Spleen (tissue), 11 donors: Measurements from ENCODE around the gene KRTAP2-4. TPM values are rescaled to one million over a fixed set of nuclear protein-coding genes. Genes with fewer than 3 reads are reported as not detected.
A peak's percentile ranks its signal among the peaks of the same experiment; 100 is the strongest.
"Not testable (repeated sequence)": the region's sequence is repeated elsewhere in the genome, so short reads cannot be mapped to it uniquely, and the experiment has no call there.

Source experiments
- DNase-seq: peaks from one replicate; pipeline ENCODE4 v3.0.0-alpha.2; 2020
- H3K27ac ChIP-seq, 8 donors: fragments of 200-600 bp; sonication (generic) in 7 of 8; 1 replicate in 4 of 8; 2 replicates in 4 of 8; pipeline versions ENCODE4 v1.5.0 to v1.8.0; 2016 to 2021; ENCODE audit warnings: inconsistent platforms in 4 of 8, mild to moderate bottlenecking in 4 of 8, moderate library complexity in 1 of 8
- H3K27me3 ChIP-seq, 7 donors: fragments of 200-600 bp; sonication (generic) in 6 of 7; replicated peaks in 1 of 7; 1 replicate in 4 of 7; 2 replicates in 3 of 7; pipeline versions ENCODE4 v1.5.0 to v1.8.0; 2016 to 2021; ENCODE audit warnings: inconsistent platforms in 3 of 7, mild to moderate bottlenecking in 1 of 7
- H3K36me3 ChIP-seq, 6 donors: fragments of 200-600 bp; sonication (generic) in 5 of 6; 1 replicate in 4 of 6; 2 replicates in 2 of 6; pipeline versions ENCODE4 v1.5.0 to v1.8.0; 2016 to 2021; ENCODE audit warnings: inconsistent platforms in 2 of 6
- H3K4me1 ChIP-seq, 6 donors: fragments of 200-600 bp; sonication (generic) in 5 of 6; 1 replicate in 3 of 6; 2 replicates in 3 of 6; pipeline versions ENCODE4 v1.5.0 to v1.8.0; 2016 to 2021; ENCODE audit warnings: inconsistent platforms in 3 of 6
- H3K4me3 ChIP-seq, 8 donors: fragments of 200-600 bp; sonication (generic) in 7 of 8; 1 replicate in 4 of 8; 2 replicates in 4 of 8; pipeline versions ENCODE4 v1.5.0 to v1.8.0; 2016 to 2021; ENCODE audit warnings: inconsistent platforms in 4 of 8, mild to moderate bottlenecking in 4 of 8, moderate library complexity in 2 of 8
- H3K9me3 ChIP-seq, 8 donors: fragments of 200-600 bp; sonication (generic) in 7 of 8; 1 replicate in 4 of 8; 2 replicates in 4 of 8; pipeline versions ENCODE4 v1.5.0 to v1.8.0; 2016 to 2021; ENCODE audit warnings: inconsistent platforms in 4 of 8
- CTCF ChIP-seq, 11 experiments: fragments of 200-600 bp in 7 of 11; fragments of 450-650 bp in 4 of 11; sonication (generic) in 4 of 11; IDR thresholded peaks in 8 of 11; conservative IDR thresholded peaks in 3 of 11; 1 replicate in 7 of 11; 2 replicates in 4 of 11; pipeline versions ENCODE4 v1.4.0 to v1.8.0; 2016 to 2021; ENCODE audit warnings: antibody characterized with exemption in 11 of 11, inconsistent platforms in 4 of 11, mild to moderate bottlenecking in 1 of 11
- POLR2A ChIP-seq, 3 donors: fragments of 450-650 bp; IDR thresholded peaks; one replicate each; pipeline ENCODE4 v1.5.1; 2017; ENCODE audit warnings: antibody characterized with exemption in 3 of 3, mild to moderate bottlenecking in 1 of 3
- POLR2AphosphoS5 ChIP-seq, 3 donors: sonication (generic); formaldehyde crosslinking; IDR thresholded peaks; one replicate each; pipeline ENCODE4 v1.5.1; 2017; ENCODE audit warnings: antibody characterized with exemption in 3 of 3
- WGBS, 5 donors: extraction: QIAGEN DNeasy Blood & Tissue Kit in 3 of 5; methylation state at CpG; one replicate each; pipeline versions ENCODE4 v1.1.5 to v1.1.7; 2013 to 2018; 5-methylcytosine and 5-hydroxymethylcytosine counted together
- intact Hi-C: fragments of 100-400 bp; cut with DNase I; formaldehyde crosslinking; loops from one replicate; pipeline ENCODE4 v1.15.0; 2023; ENCODE audit warnings: low total_unique reads
- polyA plus RNA-seq, 3 donors: library from polyadenylated mRNA; stranded (reverse); fragments of 200-250 nt; gene quantifications; one replicate each; pipeline ENCODE4 v1.2.1, GENCODE V29; 2013
- total RNA-seq, 7 donors: library from RNA; depleted of rRNA in 3 of 7; stranded (reverse); fragments of >200 nt in 3 of 7; fragmentation: NEBNext Ultra II Directional in 4 of 7; extraction: Animal tissue kit (Norgen Biotek cat#: 25700) in 4 of 7; gene quantifications; one replicate each; pipeline versions ENCODE4 v1.1.0 to v1.2.1, GENCODE V29; 2016 to 2021
- donor health status: healthy with polysubstance abuse.
- donor health status: DM: no; HTN: no; CAD: no; lungs with moderate emphysema.
- donor health status: DM: no; HTN: no; CAD: no.
- donor health status: Bipolar disorder and iron deficiency.
- donor health status: healthy.
- donor health status: DM: no; HTN: no; CAD: no.
- donor health status: DM: yes; HTN: yes; CAD: no.

The KRTAP2-4 gene
- total and polyA plus RNA-seq, 10 donors: not detected

GRCh38 chr17:41103896-41104295, 38.2 kb upstream of the KRTAP2-4 start:
- Histone ChIP-seq H3K27me3 (peaks cover 0 to 6% (median 0%) of the 10 kb centered on the region in 7 donors), H3K4me1 (peaks cover 0 to 14% (median 6%) of the 10 kb centered on the region in 6 donors), H3K27ac (no peak overlapping the region), H3K36me3 (no peaks in the 10 kb centered on the region), H3K4me3 (no peak overlapping the region), H3K9me3 (no peaks in the 10 kb centered on the region)
- intact Hi-C loops: no loop called here
- no peak for DNase-seq
- WGBS, 5 donors: 94 to 98% (median 95%) methylated on average over 1 of the region's 1 CpG
- TF ChIP-seq CTCF (IDR thresholded peaks at IDR 0.05 in 8 of 11, conservative IDR thresholded peaks at IDR 0.05 in 3 of 11): no peak
- no peak for TF ChIP-seq POLR2A (IDR thresholded peaks at IDR 0.05)
- no peak for TF ChIP-seq POLR2AphosphoS5 (IDR thresholded peaks at IDR 0.05)

- 62 to 73% (median 66%) methylated on average over 9 to 10 of the region's 10 CpGs for WGBS, 5 donors
- Histone ChIP-seq H3K27me3 (peaks cover 0 to 4% (median 0%) of the 10 kb centered on the region in 7 donors), H3K27ac (no peak within 1 kb of the TSS), H3K4me3 (no peak within 1 kb of the TSS), H3K36me3 (no peaks in the 10 kb centered on the region), H3K4me1 (peaks cover 0 to 9% (median 0%) of the 10 kb centered on the region in 6 donors), H3K9me3 (no peaks in the 10 kb centered on the region)
- peak; percentile 62 for DNase-seq
- intact Hi-C loops: no loop called here
- TF ChIP-seq POLR2AphosphoS5 (IDR thresholded peaks at IDR 0.05) (no peak), CTCF (IDR thresholded peaks at IDR 0.05 in 8 of 11, conservative IDR thresholded peaks at IDR 0.05 in 3 of 11) (no peak), POLR2A (IDR thresholded peaks at IDR 0.05) (no peak)
Measured at GRCh38 chr17:41101586-41102259, 36.0 kb upstream of the KRTAP2-4 start, which contains the start of gene KRTAP4-16. Gene KRTAP4-16 (minus strand): TSS chr17:41102209. CDS start chr17:41102209, 0 bp downstream.

GRCh38 chr17:41099682-41100480, 34.2 kb upstream of the KRTAP2-4 start:
- H3K9me3 ChIP-seq, intact Hi-C loops, DNase-seq, H3K27me3 ChIP-seq, H3K4me3 ChIP-seq, H3K36me3 ChIP-seq, H3K4me1 ChIP-seq: not testable (repeated sequence)
- peak overlapping the region in 4 of 8 donors; percentile 18 to 47 (median 43) for H3K27ac ChIP-seq
- 10 to 25% (median 18%) methylated on average over 7 of the region's 7 CpGs for WGBS, 5 donors

- DNase-seq: no peak
- H3K27ac ChIP-seq: no peak overlapping the region
- intact Hi-C loops: no loop called here
- peaks cover 0 to 9% (median 0%) of the 10 kb centered on the region in 6 donors for H3K4me1 ChIP-seq
- TF ChIP-seq POLR2AphosphoS5 (IDR thresholded peaks at IDR 0.05) (no peak), POLR2A (IDR thresholded peaks at IDR 0.05) (no peak), CTCF (IDR thresholded peaks at IDR 0.05 in 8 of 11, conservative IDR thresholded peaks at IDR 0.05 in 3 of 11) (no peak)
- H3K4me3 ChIP-seq: no peak overlapping the region
- peaks cover 0 to 9% (median 0%) of the 10 kb centered on the region in 7 donors for H3K27me3 ChIP-seq
- peaks cover 0 to 2% (median 0%) of the 10 kb centered on the region in 8 donors for H3K9me3 ChIP-seq
- H3K36me3 ChIP-seq: no peaks in the 10 kb centered on the region
- WGBS, 5 donors: 85 to 94% (median 89%) methylated on average over 6 of the region's 6 CpGs
Measured at GRCh38 chr17:41098481-41098880, 32.8 kb upstream of the KRTAP2-4 start.
